Cardiac septum (tissue), 1 donor: ENCODE results near the gene TANC1. TPM values are rescaled to one million over a fixed set of nuclear protein-coding genes. Genes with fewer than 3 reads are reported as not detected.

ENCODE experiments used
- DNase-seq: peaks from one replicate; pipeline ENCODE4 v3.0.0-alpha.2; 2020; ENCODE audit warnings: low spot score
- intact Hi-C: fragments of 100-400 bp; cut with DNase I; formaldehyde crosslinking; loops from one replicate; pipeline ENCODE4 v1.14.0; 2022
- microRNA-seq: library from miRNA; unstranded; fragments of <30 nt; microRNA quantifications from one replicate; pipeline ENCODE4 v1.2.0, GENCODE V29; 2020
- total RNA-seq: library from RNA; stranded (reverse); fragmentation: NEBNext Ultra II Directional; extraction: Animal tissue kit (Norgen Biotek cat#: 25700); gene quantifications from one replicate; pipeline ENCODE4 v1.2.1, GENCODE V29; 2021
- donor health status: DM: no; HTN: no; CAD: no.

TANC1 gene
- total RNA-seq, 1 donor from 2014 or later = 55.6 TPM

GRCh38 chr2:159252905-159253304 is 284.5 kb downstream of the TANC1 start:
- intact Hi-C loops = no loop called here
- DNase-seq = no peak

GRCh38 chr2:159256159-159256558 is 287.7 kb downstream of the TANC1 start:
- no peak for DNase-seq
- intact Hi-C loops = no loop called here

DNA sequence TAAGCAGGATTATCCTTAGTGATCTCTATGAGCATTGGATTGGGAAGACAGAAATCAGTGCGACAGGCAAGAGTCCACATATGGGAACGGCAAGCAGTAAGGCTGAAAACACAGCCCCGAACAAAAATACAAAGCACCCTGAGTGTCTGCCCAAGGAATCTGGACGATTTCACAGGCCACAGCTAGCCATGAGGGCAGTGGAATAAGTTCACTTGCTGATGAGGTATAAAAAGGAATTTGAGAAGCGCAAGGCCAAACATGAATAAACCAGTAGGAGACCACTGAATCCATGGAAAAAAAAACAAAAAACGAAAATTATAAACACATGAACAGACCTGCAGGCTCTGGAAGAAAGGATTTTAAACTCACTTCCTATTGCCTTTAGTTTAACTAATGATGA is 293.8 kb downstream of the TANC1 start:
- intact Hi-C loops = no loop called here
- DNase-seq = no peak

DNA sequence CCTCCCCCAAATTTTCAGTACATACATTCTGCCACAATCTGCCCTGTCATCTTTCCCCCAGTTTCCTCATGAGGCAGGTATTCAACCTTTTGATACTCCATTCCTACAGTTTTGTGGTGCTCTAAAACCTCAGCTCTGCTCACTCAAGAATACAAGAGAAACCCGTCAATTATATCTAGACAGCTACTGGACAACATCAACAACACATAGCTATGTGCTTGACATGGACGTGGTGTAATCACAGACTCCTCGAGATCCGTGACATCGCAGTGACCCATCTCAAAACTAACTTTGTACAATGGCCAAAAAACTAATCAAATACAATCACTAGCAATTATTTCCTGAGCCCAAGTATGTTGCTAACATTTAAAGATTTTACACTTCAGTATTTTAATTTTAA is 294.5 kb downstream of the TANC1 start:
- intact Hi-C loops = no loop called here
- DNase-seq = no peak

- no peak for DNase-seq
- intact Hi-C loops = no loop called here
Measured at GRCh38 chr2:159265171-159265576, 296.7 kb downstream of the TANC1 start.

GRCh38 chr2:159266554-159266953 is 298.1 kb downstream of the TANC1 start:
- intact Hi-C loops = no loop called here
- no peak for DNase-seq

DNA sequence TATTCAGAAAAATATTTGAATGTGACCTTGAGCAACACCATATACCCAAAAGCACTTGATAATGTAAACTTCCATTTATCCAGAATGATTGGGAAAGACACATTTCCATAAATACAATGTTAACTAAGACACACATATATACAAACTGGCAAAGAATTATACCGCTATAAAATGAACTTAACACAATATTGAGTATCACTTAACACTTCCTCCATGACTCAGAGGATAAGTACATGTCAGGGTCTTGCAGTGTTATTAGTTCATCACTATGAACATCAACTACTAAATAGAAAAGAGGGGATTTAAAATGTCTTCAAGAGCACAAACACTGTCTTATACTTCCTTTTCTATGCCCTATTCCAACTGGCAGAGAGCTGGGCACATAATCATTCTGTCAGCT is 299.5 kb downstream of the TANC1 start:
- intact Hi-C loops = no loop called here
- no peak for DNase-seq

GRCh38 chr2:159270744-159271379 is 302.4 kb downstream of the TANC1 start:
- intact Hi-C loops = no loop called here
- no peak for DNase-seq

- intact Hi-C loops = no loop called here
- no peak for DNase-seq
Measured at GRCh38 chr2:159272156-159272555, 303.7 kb downstream of the TANC1 start.

DNA sequence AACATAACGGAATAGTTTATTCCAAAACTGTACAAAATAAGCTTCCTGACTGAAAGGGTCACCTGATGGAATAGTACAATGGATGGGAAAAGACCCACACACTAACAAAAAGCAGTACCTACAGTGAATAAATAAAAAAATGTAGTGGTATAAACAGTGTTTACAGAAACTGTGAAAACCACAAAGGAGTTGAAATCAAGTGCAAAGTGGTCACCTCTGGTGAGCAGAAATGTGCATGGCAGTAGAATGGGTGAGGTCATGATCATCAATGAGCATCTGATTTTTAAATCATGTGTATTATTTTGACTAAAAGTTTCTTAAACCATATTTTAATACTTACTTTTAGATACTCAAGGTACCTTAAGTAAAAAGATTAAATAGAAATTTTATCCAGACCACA is 306.7 kb downstream of the TANC1 start:
- DNase-seq = no peak
- intact Hi-C loops = no loop called here

- DNase-seq = no peak
- intact Hi-C loops = no loop called here
Measured at GRCh38 chr2:159279700-159280099, 311.3 kb downstream of the TANC1 start.

- DNase-seq = no peak
- intact Hi-C loops = no loop called here
Measured at GRCh38 chr2:159281002-159281401, 312.6 kb downstream of the TANC1 start.

Small RNA genes within 50 kb of the gene (microRNA-seq; reads per million reads assigned to microRNA genes)
- not detected for gene MIR6888

Other genes with a start within 250 kb of the TANC1 start
- not detected for gene DAPL1, start 173.3 kb upstream of the TANC1 start, total RNA-seq